Breast epithelium (tissue), 4 donors: ENCODE results near the gene ADD3. TPM values are rescaled to one million over a fixed set of nuclear protein-coding genes. Genes with fewer than 3 reads are reported as not detected.

Experiments
- DNase-seq, 2 donors: peaks; one replicate each; pipeline ENCODE4 v3.0.0-alpha.2; 2019; ENCODE audit warnings: low spot score in 2 of 2
- H3K27ac ChIP-seq, 2 donors: fragments of 200-600 bp; sonication (generic) in 1 of 2; one replicate each; pipeline ENCODE4 v1.5.1; 2016 to 2019; ENCODE audit warnings: mild to moderate bottlenecking in 1 of 2
- H3K27me3 ChIP-seq, 2 donors: fragments of 200-600 bp; sonication (generic) in 1 of 2; one replicate each; pipeline versions ENCODE4 v1.5.1 to v1.6.0; 2017 to 2019; ENCODE audit warnings: control low read depth in 1 of 2, mild to moderate bottlenecking in 1 of 2
- H3K36me3 ChIP-seq: fragments of 200-600 bp; one replicate; pipeline ENCODE4 v1.5.1; 2019
- H3K4me1 ChIP-seq, 2 donors: fragments of 200-600 bp; sonication (generic); one replicate each; pipeline ENCODE4 v1.5.1; 2016 to 2019; ENCODE audit warnings: control low read depth in 1 of 2
- H3K4me3 ChIP-seq, 3 donors: fragments of 200-600 bp; sonication (generic); 1 replicate in 2 of 3; 2 replicates in 1 of 3; pipeline ENCODE4 v1.5.1; 2016 to 2019; ENCODE audit warnings: mild to moderate bottlenecking in 3 of 3, moderate library complexity in 2 of 3
- H3K9me3 ChIP-seq, 2 donors: fragments of 200-600 bp; sonication (generic) in 1 of 2; one replicate each; pipeline ENCODE4 v1.5.1; 2016 to 2019; ENCODE audit warnings: control low read depth in 1 of 2
- POLR2A ChIP-seq: fragments of 450-650 bp; IDR thresholded peaks from one replicate; pipeline ENCODE4 v1.6.1; 2016; ENCODE audit warnings: antibody characterized with exemption, mild to moderate bottlenecking, moderate library complexity
- POLR2AphosphoS5 ChIP-seq, 3 donors: sonication (generic); formaldehyde crosslinking; IDR thresholded peaks; one replicate each; pipeline ENCODE4 v1.6.1; 2017; ENCODE audit warnings: antibody characterized with exemption in 3 of 3
- intact Hi-C: fragments of 100-400 bp; cut with DNase I; formaldehyde crosslinking; loops from one replicate; pipeline ENCODE4 v1.15.1; 2023; ENCODE audit warnings: low total_unique reads
- total RNA-seq, 3 donors: library from RNA; depleted of rRNA; stranded (reverse); fragments of >200 nt; gene quantifications; one replicate each; pipeline ENCODE4 v1.1.0, GENCODE V29; 2016
- TF ChIP-seq, protein P1 (sequence below), 3 donors: fragments of 450-650 bp; IDR thresholded peaks; one replicate each; pipeline ENCODE4 v1.5.1; 2016 to 2017; ENCODE audit warnings: antibody characterized with exemption in 3 of 3, mild to moderate bottlenecking in 3 of 3, moderate library complexity in 3 of 3

The ADD3 gene
- total RNA-seq, result 100 to 1,000 TPM; 208 to 458 (median 347) TPM

GRCh38 chr10:110007701-110008517 is at the start of gene ADD3:
Gene ADD3, plus strand, starts transcription at chr10:110007984. Its CDS starts 92,670 bp downstream, at chr10:110100654.
- H3K4me1 ChIP-seq, result peaks cover 0 to 22% of the 10 kb centered on the region in 2 donors
- H3K27ac ChIP-seq, result peak within 1 kb of the TSS; percentile 93 to 97
- no peaks in the 10 kb centered on the region for H3K36me3 ChIP-seq
- TF ChIP-seq POLR2A (no peak), POLR2AphosphoS5 (IDR thresholded peaks at IDR 0.05) (peak; percentile 30 to 38 (median 33))
- H3K4me3 ChIP-seq, result peak within 1 kb of the TSS; percentile 85 to 99 (median 97)
- H3K9me3 ChIP-seq, result no peaks in the 10 kb centered on the region
- DNase-seq, result peak; percentile 86
- H3K27me3 ChIP-seq, result no peaks in the 10 kb centered on the region
- intact Hi-C loops, result no loop called here

DNA sequence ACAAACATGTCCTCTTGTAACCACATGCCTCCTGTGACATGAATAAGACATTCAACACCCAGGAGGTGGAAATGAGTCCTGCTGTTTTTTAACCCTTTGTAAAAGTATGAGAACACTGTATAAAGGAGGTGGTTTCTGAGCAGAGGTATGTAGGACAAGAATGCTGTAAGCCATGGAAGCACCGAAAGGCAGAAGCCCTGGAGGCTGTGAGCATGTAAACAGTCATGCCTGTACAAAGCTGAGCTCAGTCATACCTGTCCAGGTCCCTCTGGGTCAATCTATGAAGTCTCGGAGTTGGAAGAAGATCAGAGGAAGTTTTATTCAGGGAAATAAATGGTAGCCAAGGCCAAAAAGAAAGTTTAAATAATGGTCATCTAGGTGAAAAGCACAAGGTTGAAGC is 49.7 kb upstream of the ADD3 start:
- Histone ChIP-seq H3K27me3 (no peaks in the 10 kb centered on the region), H3K36me3 (no peaks in the 10 kb centered on the region), H3K4me3 (no peak overlapping the region), H3K27ac (peak overlapping the region in 1 of 2 donors; percentile 40), H3K9me3 (no peaks in the 10 kb centered on the region), H3K4me1 (no peaks in the 10 kb centered on the region)
- intact Hi-C loops, result no loop called here
- DNase-seq, result no peak
- TF ChIP-seq, protein P1, sequence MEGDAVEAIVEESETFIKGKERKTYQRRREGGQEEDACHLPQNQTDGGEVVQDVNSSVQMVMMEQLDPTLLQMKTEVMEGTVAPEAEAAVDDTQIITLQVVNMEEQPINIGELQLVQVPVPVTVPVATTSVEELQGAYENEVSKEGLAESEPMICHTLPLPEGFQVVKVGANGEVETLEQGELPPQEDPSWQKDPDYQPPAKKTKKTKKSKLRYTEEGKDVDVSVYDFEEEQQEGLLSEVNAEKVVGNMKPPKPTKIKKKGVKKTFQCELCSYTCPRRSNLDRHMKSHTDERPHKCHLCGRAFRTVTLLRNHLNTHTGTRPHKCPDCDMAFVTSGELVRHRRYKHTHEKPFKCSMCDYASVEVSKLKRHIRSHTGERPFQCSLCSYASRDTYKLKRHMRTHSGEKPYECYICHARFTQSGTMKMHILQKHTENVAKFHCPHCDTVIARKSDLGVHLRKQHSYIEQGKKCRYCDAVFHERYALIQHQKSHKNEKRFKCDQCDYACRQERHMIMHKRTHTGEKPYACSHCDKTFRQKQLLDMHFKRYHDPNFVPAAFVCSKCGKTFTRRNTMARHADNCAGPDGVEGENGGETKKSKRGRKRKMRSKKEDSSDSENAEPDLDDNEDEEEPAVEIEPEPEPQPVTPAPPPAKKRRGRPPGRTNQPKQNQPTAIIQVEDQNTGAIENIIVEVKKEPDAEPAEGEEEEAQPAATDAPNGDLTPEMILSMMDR (IDR thresholded peaks at IDR 0.05), result no peak
- TF ChIP-seq POLR2AphosphoS5 (IDR thresholded peaks at IDR 0.05) (no peak), POLR2A (no peak)

- no peak for TF ChIP-seq POLR2A
- TF ChIP-seq, protein P1 (IDR thresholded peaks at IDR 0.05), result no peak
- Histone ChIP-seq H3K4me1 (no peaks in the 10 kb centered on the region), H3K4me3 (no peak overlapping the region), H3K36me3 (no peaks in the 10 kb centered on the region), H3K27me3 (no peaks in the 10 kb centered on the region), H3K9me3 (no peaks in the 10 kb centered on the region), H3K27ac (peak overlapping the region in 1 of 2 donors; percentile 40)
- DNase-seq, result no peak
- intact Hi-C loops, result no loop called here
These were observed 48.3 kb upstream of the ADD3 start for GRCh38 chr10:109959259-109960145.

GRCh38 chr10:109960682-109961081 is 47.1 kb upstream of the ADD3 start:
- H3K4me1 ChIP-seq, result no peaks in the 10 kb centered on the region
- intact Hi-C loops, result no loop called here
- peak overlapping the region; percentile 15 to 61 for H3K27ac ChIP-seq

More at GRCh38 chr10:109960682-109961081, 47.1 kb upstream of the ADD3 start:
- H3K36me3 ChIP-seq, result no peaks in the 10 kb centered on the region
- TF ChIP-seq POLR2A, result no peak
- no peak for TF ChIP-seq POLR2AphosphoS5 (IDR thresholded peaks at IDR 0.05)
- TF ChIP-seq, protein P1 (IDR thresholded peaks at IDR 0.05), result no peak
- H3K4me3 ChIP-seq, result no peak overlapping the region
- no peaks in the 10 kb centered on the region for H3K9me3 ChIP-seq
- no peaks in the 10 kb centered on the region for H3K27me3 ChIP-seq
- no peak for DNase-seq
